Heart left ventricle (tissue), 16 donors: ENCODE data around the gene ANKS3. TPM values are rescaled to one million over a fixed set of nuclear protein-coding genes. Genes with fewer than 3 reads are reported as not detected.

Source experiments
- ATAC-seq, 4 donors: fragments of 200-7000 bp; cut with Tn5 transposase; one replicate each; pipeline ENCODE4 v1.9.1; 2020 to 2022; ENCODE audit warnings: moderate library complexity in 4 of 4, mild to moderate bottlenecking in 3 of 4, moderate number of reproducible peaks in 1 of 4
- DNase-seq, 5 donors: peaks; one replicate each; pipeline ENCODE4 v3.0.0-alpha.2; 2020
- H3K27ac ChIP-seq, 12 donors: fragments of 200-600 bp; sonication (generic) in 4 of 12; one replicate each; pipeline versions ENCODE4 v1.5.0 to v1.8.0; 2016 to 2022; ENCODE audit warnings: mild to moderate bottlenecking in 2 of 12
- H3K27me3 ChIP-seq, 9 donors: fragments of 200-600 bp; sonication (generic) in 2 of 9; one replicate each; pipeline versions ENCODE4 v1.5.1 to v1.8.0; 2016 to 2022; ENCODE audit warnings: mild to moderate bottlenecking in 3 of 9
- H3K36me3 ChIP-seq, 9 donors: fragments of 200-600 bp; sonication (generic) in 2 of 9; one replicate each; pipeline versions ENCODE4 v1.5.0 to v1.8.0; 2018 to 2022; ENCODE audit warnings: mild to moderate bottlenecking in 2 of 9
- H3K4me1 ChIP-seq, 12 donors: fragments of 200-600 bp; sonication (generic) in 4 of 12; one replicate each; pipeline versions ENCODE4 v1.5.0 to v1.8.0; 2016 to 2022; ENCODE audit warnings: mild to moderate bottlenecking in 3 of 12
- H3K4me3 ChIP-seq, 12 donors: fragments of 200-600 bp; sonication (generic) in 4 of 12; one replicate each; pipeline versions ENCODE4 v1.5.0 to v1.8.0; 2017 to 2022; ENCODE audit warnings: mild to moderate bottlenecking in 9 of 12, moderate library complexity in 4 of 12
- H3K9me3 ChIP-seq, 12 donors: fragments of 200-600 bp; sonication (generic) in 4 of 12; one replicate each; pipeline versions ENCODE4 v1.5.0 to v1.8.0; 2016 to 2022; ENCODE audit warnings: mild to moderate bottlenecking in 1 of 12
- CTCF ChIP-seq, 12 donors: fragments of 200-600 bp; sonication (generic) in 4 of 12; IDR thresholded peaks; one replicate each; pipeline versions ENCODE4 v1.5.0 to v1.8.0; 2018 to 2022; ENCODE audit warnings: antibody characterized with exemption in 12 of 12, mild to moderate bottlenecking in 5 of 12
- POLR2A ChIP-seq, 2 donors: fragments of 450-650 bp; IDR thresholded peaks; one replicate each; pipeline ENCODE4 v1.6.1; 2017; ENCODE audit warnings: antibody characterized with exemption in 2 of 2, mild to moderate bottlenecking in 2 of 2, moderate library complexity in 2 of 2
- WGBS, 4 donors: extraction: QIAGEN DNeasy Blood & Tissue Kit in 2 of 4; methylation state at CpG; one replicate each; pipeline versions ENCODE4 v1.1.5 to v1.1.7; 2013 to 2018; 5-methylcytosine and 5-hydroxymethylcytosine counted together
- intact Hi-C, 10 donors: fragments of 100-400 bp; cut with DNase I; formaldehyde crosslinking; loops; one replicate each; pipeline versions ENCODE4 v1.11.1 to v1.14.2; 2022
- polyA plus RNA-seq, 2 donors: library from polyadenylated mRNA; stranded (reverse); fragments of 200-250 nt; gene quantifications; one replicate each; pipeline ENCODE4 v1.2.3, GENCODE V29; 2013
- total RNA-seq, 9 donors: library from RNA; depleted of rRNA in 2 of 9; stranded (reverse); fragments of >200 nt in 2 of 9; fragmentation: NEBNext Ultra II Directional in 3 of 9; extraction: Animal tissue kit (Norgen Biotek cat#: 25700) in 3 of 9; gene quantifications; one replicate each; pipeline versions ENCODE4 v1.1.0 to v1.2.4, GENCODE V29; 2016 to 2023
- donor health status: ischemic (EF 13 %, LVEDD 7.1; RV severe dilation, severe dysfunction).
- donor health status: healthy with polysubstance abuse.
- donor health status: DM: no; HTN: yes; CAD: no.
- donor health status: DM: no; HTN: no; CAD: no.
- donor health status: ischemic (EF 25% LVEDD 6.9; RV normal size, moderate dysfunction).
- donor health status: ischemic (EF 25% LVEDD 5.7; RV mildly dilated, moderate dysfunction).
- donor health status: healthy.
- donor health status: DM: yes; HTN: yes; CAD: no.
- donor health status: ischemic (EF 35%, LVEDD 5.7; RV mildly dilated, moderate dysfunction).
- donor health status: nonischemic (EF 11% LVEDD 7.7; RV severe dilation, severe dysfunction).
- donor health status: DM: yes; HTN: yes; CAD: no.
- donor health status: PGD.
- donor health status: ischemic (EF 29% LVEDD 5.4; RV normal size, mild dysfunction).
- donor health status: nonischemic (EF 23%, LVEDD 6.1; RV moderate dilation, normal function).

Gene ANKS3
- total and polyA plus RNA-seq, 11 donors = 5.1 to 12.7 (median 9.2) TPM

GRCh38 chr16:4728676-4729075 lies 5.4 kb downstream of the ANKS3 start:
- intact Hi-C loops = no loop called here
- no peak for TF ChIP-seq CTCF (IDR thresholded peaks at IDR 0.05)
- TF ChIP-seq POLR2A (IDR thresholded peaks at IDR 0.05) = no peak
- H3K4me1 ChIP-seq = peaks cover 0 to 10% (median 6%) of the 10 kb centered on the region in 12 donors
- H3K36me3 ChIP-seq = peaks cover 0 to 70% (median 53%) of the 10 kb centered on the region in 9 donors
- H3K4me3 ChIP-seq = no peak overlapping the region
- ATAC-seq = no peak
- no peak for DNase-seq
- 93 to 97% (median 95%) methylated on average over 8 of the region's 8 CpGs for WGBS, 4 donors
- no peak overlapping the region for H3K27ac ChIP-seq
- H3K27me3 ChIP-seq = no peaks in the 10 kb centered on the region
- H3K9me3 ChIP-seq = no peaks in the 10 kb centered on the region

GRCh38 chr16:4726616-4727015 lies 7.5 kb downstream of the ANKS3 start:
- Histone ChIP-seq H3K27ac (no peak overlapping the region), H3K27me3 (no peaks in the 10 kb centered on the region), H3K4me1 (no peaks in the 10 kb centered on the region), H3K36me3 (peaks cover 0 to 88% (median 63%) of the 10 kb centered on the region in 9 donors), H3K9me3 (no peaks in the 10 kb centered on the region), H3K4me3 (no peak overlapping the region)
- no peak for TF ChIP-seq CTCF (IDR thresholded peaks at IDR 0.05)
- no peak for TF ChIP-seq POLR2A (IDR thresholded peaks at IDR 0.05)
- WGBS, 4 donors = 94 to 97% (median 95%) methylated on average over 11 to 18 of the region's 18 CpGs
- intact Hi-C loops = no loop called here
- no peak for DNase-seq
- no peak for ATAC-seq

- Histone ChIP-seq H3K36me3 (peaks cover 0 to 74% (median 61%) of the 10 kb centered on the region in 9 donors), H3K4me1 (no peaks in the 10 kb centered on the region), H3K27me3 (no peaks in the 10 kb centered on the region), H3K4me3 (no peak overlapping the region), H3K9me3 (no peaks in the 10 kb centered on the region), H3K27ac (no peak overlapping the region)
- no peak for TF ChIP-seq POLR2A (IDR thresholded peaks at IDR 0.05)
- no peak for TF ChIP-seq CTCF (IDR thresholded peaks at IDR 0.05)
- intact Hi-C loops = no loop called here
- DNase-seq (no peak), ATAC-seq (no peak)
- 85 to 89% (median 88%) methylated on average over 11 of the region's 11 CpGs for WGBS, 4 donors
Measured at GRCh38 chr16:4724661-4725270, 9.3 kb downstream of the ANKS3 start.

GRCh38 chr16:4723071-4723767 lies 10.9 kb downstream of the ANKS3 start:
- ATAC-seq = no peak
- Histone ChIP-seq H3K9me3 (no peaks in the 10 kb centered on the region), H3K4me3 (no peak overlapping the region), H3K27me3 (no peaks in the 10 kb centered on the region), H3K4me1 (no peaks in the 10 kb centered on the region), H3K27ac (no peak overlapping the region), H3K36me3 (peaks cover 0 to 66% (median 52%) of the 10 kb centered on the region in 9 donors)
- TF ChIP-seq POLR2A (IDR thresholded peaks at IDR 0.05) (no peak), CTCF (IDR thresholded peaks at IDR 0.05) (no peak)
- 95 to 97% (median 96%) methylated on average over 14 of the region's 14 CpGs for WGBS, 4 donors
- no peak for DNase-seq
- intact Hi-C loops = no loop called here
